CD14-positive monocyte (primary cell): ENCODE data around the gene TRIM68. TPM values are rescaled to one million over a fixed set of nuclear protein-coding genes. Genes with fewer than 3 reads are reported as not detected.

ENCODE experiments used
- DNase-seq, 3 donors: peaks; one replicate each; pipeline ENCODE4 v3.0.0-alpha.2; 2011 to 2022
- H2AFZ ChIP-seq: 2 replicates; pipeline ENCODE4 v1.6.0; 2012; ENCODE audit warnings: mild to moderate bottlenecking, low read depth, low read length, inconsistent platforms; ENCODE audit not compliant: insufficient read depth, poor library complexity, severe bottlenecking
- H3K27ac ChIP-seq, 2 donors: 1 replicate in 1 of 2; 2 replicates in 1 of 2; pipeline ENCODE4 v1.5.1; 2012 to 2013; ENCODE audit warnings: low read length in 2 of 2, control low read depth in 1 of 2, inconsistent platforms in 1 of 2, low read depth in 1 of 2, mild to moderate bottlenecking in 1 of 2
- H3K27me3 ChIP-seq, 2 donors: one replicate each; pipeline versions ENCODE4 v1.6.0 to v1.6.1; 2011 to 2013; ENCODE audit warnings: low read length in 2 of 2; ENCODE audit not compliant: control insufficient read depth in 2 of 2, insufficient read depth in 2 of 2
- H3K36me3 ChIP-seq, 2 donors: replicated peaks in 1 of 2; 1 replicate in 1 of 2; 2 replicates in 1 of 2; pipeline versions ENCODE4 v1.5.1 to v1.6.1; 2012 to 2013; ENCODE audit warnings: low read length in 2 of 2, control low read depth in 1 of 2, inconsistent platforms in 1 of 2, mild to moderate bottlenecking in 1 of 2; ENCODE audit not compliant: insufficient read depth in 2 of 2, control insufficient read depth in 1 of 2
- H3K4me1 ChIP-seq, 2 donors: 1 replicate in 1 of 2; 2 replicates in 1 of 2; pipeline versions ENCODE4 v1.5.1 to v1.6.1; 2012 to 2013; ENCODE audit warnings: low read length in 2 of 2, control low read depth in 1 of 2, inconsistent platforms in 1 of 2, mild to moderate bottlenecking in 1 of 2, moderate library complexity in 1 of 2; ENCODE audit not compliant: insufficient read depth in 2 of 2, control insufficient read depth in 1 of 2
- H3K4me2 ChIP-seq: replicated peaks from 2 replicates; pipeline ENCODE3; 2012; ENCODE audit warnings: low read length, moderate library complexity, mild to moderate bottlenecking; ENCODE audit not compliant: poor library complexity, severe bottlenecking; ENCODE audit errors: extremely low read depth
- H3K4me3 ChIP-seq, 3 experiments: fragments of 200-600 bp in 1 of 3; sonication (generic) in 1 of 3; replicated peaks in 1 of 3; 1 replicate in 2 of 3; 2 replicates in 1 of 3; pipeline ENCODE4 v1.5.1; 2011 to 2013; ENCODE audit warnings: low read length in 3 of 3, mild to moderate bottlenecking in 3 of 3, control low read depth in 2 of 3, low read depth in 2 of 3, inconsistent platforms in 1 of 3, moderate library complexity in 1 of 3
- H3K79me2 ChIP-seq: 2 replicates; pipeline ENCODE4 v1.6.0; 2012; ENCODE audit warnings: mild to moderate bottlenecking, control low read depth, inconsistent platforms, low read length, moderate library complexity; ENCODE audit not compliant: insufficient read depth
- H3K9ac ChIP-seq: 2 replicates; pipeline ENCODE4 v1.6.0; 2017; ENCODE audit warnings: low read length, mild to moderate bottlenecking; ENCODE audit not compliant: insufficient read depth, poor library complexity, severe bottlenecking
- H3K9me3 ChIP-seq, 2 donors: replicated peaks in 1 of 2; 1 replicate in 1 of 2; 2 replicates in 1 of 2; pipeline versions ENCODE4 v1.5.1 to v1.6.1; 2012 to 2013; ENCODE audit warnings: low read length in 2 of 2, control low read depth in 1 of 2; ENCODE audit not compliant: control insufficient read depth in 1 of 2, insufficient read depth in 1 of 2
- H4K20me1 ChIP-seq: 2 replicates; pipeline ENCODE4 v1.6.0; 2012; ENCODE audit warnings: mild to moderate bottlenecking, low read length, control low read depth, moderate library complexity; ENCODE audit not compliant: insufficient read depth
- H3K27ac Mint-ChIP-seq, 7 donors: one replicate each; pipeline ENCODE4 v1.8.0; 2020; ENCODE audit warnings: mild to moderate bottlenecking in 7 of 7, mixed read lengths in 7 of 7, moderate library complexity in 6 of 7, inconsistent platforms in 2 of 7
- H3K27me3 Mint-ChIP-seq, 3 donors: one replicate each; pipeline ENCODE4 v1.8.0; 2021 to 2022; ENCODE audit warnings: low read depth in 3 of 3, mild to moderate bottlenecking in 3 of 3, mixed read lengths in 3 of 3, moderate library complexity in 3 of 3, inconsistent platforms in 1 of 3
- H3K36me3 Mint-ChIP-seq, 2 donors: one replicate each; pipeline ENCODE4 v1.8.0; 2020; ENCODE audit warnings: mixed read lengths in 2 of 2, inconsistent platforms in 1 of 2, mild to moderate bottlenecking in 1 of 2
- H3K4me1 Mint-ChIP-seq: one replicate; pipeline ENCODE4 v1.8.0; 2020; ENCODE audit warnings: mild to moderate bottlenecking, mixed read lengths
- H3K4me3 Mint-ChIP-seq, 2 donors: one replicate each; pipeline ENCODE4 v1.8.0; 2020; ENCODE audit warnings: mild to moderate bottlenecking in 2 of 2, mixed read lengths in 2 of 2, moderate library complexity in 1 of 2
- H3K9me3 Mint-ChIP-seq, 7 donors: one replicate each; pipeline ENCODE4 v1.8.0; 2020 to 2022; ENCODE audit warnings: mixed read lengths in 7 of 7, mild to moderate bottlenecking in 6 of 7, moderate library complexity in 6 of 7, inconsistent platforms in 2 of 7
- CTCF ChIP-seq: fragments of 200-600 bp; IDR thresholded peaks from one replicate; pipeline ENCODE4 v1.8.0; 2022; ENCODE audit warnings: antibody characterized with exemption, mild to moderate bottlenecking
- WGBS: methylation state at CpG from one replicate; pipeline ENCODE4 v1.1.5; 2013; ENCODE audit warnings: missing lambda C conversion rate; ENCODE audit not compliant: insufficient coverage; 5-methylcytosine and 5-hydroxymethylcytosine counted together
- intact Hi-C, 2 donors: fragments of 100-400 bp; cut with micrococcal nuclease; formaldehyde crosslinking; loops; one replicate each; pipeline versions ENCODE4 v1.15.0 to v1.15.1; 2023
- polyA plus RNA-seq, 3 donors: library from polyadenylated mRNA; depleted of rRNA in 1 of 3; unstranded in 2 of 3; stranded (reverse) in 1 of 3; fragments of 300-500 nt in 2 of 3; fragments of >200 nt in 1 of 3; fragmentation: Illumina TruSeq in 2 of 3; gene quantifications; 1 replicate in 2 of 3; 2 replicates in 1 of 3; pipeline ENCODE4 v1.2.3, GENCODE V29; 2012 to 2021

TRIM68 gene
- polyA plus RNA-seq, 3 donors = 2.2 to 4.9 (median 3.0) TPM

- no peaks in the 10 kb centered on the region for H3K36me3 ChIP-seq
- H3K36me3 Mint-ChIP-seq = no peaks in the 10 kb centered on the region
- no peak for DNase-seq
- H3K79me2 ChIP-seq = no peaks in the 10 kb centered on the region
- H3K9ac ChIP-seq = no peak overlapping the region
- no peak overlapping the region for H3K4me3 Mint-ChIP-seq
- H3K9me3 ChIP-seq = no peaks in the 10 kb centered on the region
- peaks cover 3 to 8% (median 6%) of the 10 kb centered on the region in 3 donors for H3K27me3 Mint-ChIP-seq
- H3K27ac Mint-ChIP-seq = no peak overlapping the region
- TF ChIP-seq CTCF = no peak
- no peaks in the 10 kb centered on the region for H3K4me1 Mint-ChIP-seq
- no peak overlapping the region for H3K4me3 ChIP-seq
- H3K9me3 Mint-ChIP-seq = peaks cover 0 to 2% (median 0%) of the 10 kb centered on the region in 7 donors
- H2AFZ ChIP-seq = no peak overlapping the region
- H3K4me2 ChIP-seq = no peak overlapping the region
- no peaks in the 10 kb centered on the region for H4K20me1 ChIP-seq
- H3K27me3 ChIP-seq = peaks cover 2 to 3% of the 10 kb centered on the region in 2 donors
- intact Hi-C loops = no loop called here
- no peaks in the 10 kb centered on the region for H3K4me1 ChIP-seq
- H3K27ac ChIP-seq = no peak overlapping the region
These were observed 7.9 kb upstream of the TRIM68 start for GRCh38 chr11:4615856-4616444.

GRCh38 chr11:4611986-4612385 is 4.0 kb upstream of the TRIM68 start:
- Histone ChIP-seq H3K36me3 (no peaks in the 10 kb centered on the region), H3K9ac (no peak overlapping the region), H3K4me2 (no peak overlapping the region), H3K4me1 (peaks cover 13 to 20% of the 10 kb centered on the region in 2 donors), H4K20me1 (no peaks in the 10 kb centered on the region), H3K27me3 (no peaks in the 10 kb centered on the region), H3K79me2 (no peaks in the 10 kb centered on the region), H3K27ac (no peak overlapping the region), H3K4me3 (no peak overlapping the region), H2AFZ (no peak overlapping the region), H3K9me3 (no peaks in the 10 kb centered on the region)
- Mint-ChIP-seq H3K9me3 (no peaks in the 10 kb centered on the region), H3K4me3 (no peak overlapping the region), H3K36me3 (no peaks in the 10 kb centered on the region), H3K27me3 (peaks cover 1 to 8% (median 5%) of the 10 kb centered on the region in 3 donors), H3K4me1 (peaks cover 24% of the 10 kb centered on the region), H3K27ac (no peak overlapping the region)
- DNase-seq = no peak
- intact Hi-C loops = no loop called here
- no CpG with 5 or more reads among the region's 2 CpGs for WGBS
- no peak for TF ChIP-seq CTCF
